Endothelial cell of umbilical vein (primary cell): Measurements from ENCODE around the gene METTL26. TPM values are rescaled to one million over a fixed set of nuclear protein-coding genes. Genes with fewer than 3 reads are reported as not detected.

Experiments used
- BruUV-seq: library from RNA; stranded (reverse); fragments of 400-500 nt; replicated peaks from 2 replicates; lab custom pipeline; 2021; lab: Mats Ljungman, UMichigan
- CTCF ChIA-PET: fragments of 300-600, 350-600 bp; sonication (Branson Sonifier 250); formaldehyde crosslinking; loops from one replicate; lab custom pipeline; 2021; ENCODE audit warnings: antibody characterized with exemption, inconsistent platforms; lab: Charles Lee
- POLR2A ChIA-PET: fragments of 300-600, 350-600 bp; sonication (Branson Sonifier 250); formaldehyde crosslinking; loops from one replicate; lab custom pipeline; 2021; ENCODE audit warnings: antibody characterized with exemption, inconsistent platforms; lab: Charles Lee
- DNase-seq: peaks from one replicate; pipeline ENCODE4 v3.0.0-alpha.2; 2011; ENCODE audit warnings: low read depth, low spot score
- FAIRE-seq: peaks from 2 replicates; lab custom pipeline; 2011; peaks lifted over from hg19 to GRCh38; lab: Jason Lieb, UNC
- H2AFZ ChIP-seq: 2 replicates; pipeline ENCODE4 v1.6.0; 2012; ENCODE audit warnings: low read depth, low read length, control low read depth, inconsistent platforms
- H3K27ac ChIP-seq: 2 replicates; pipeline ENCODE4 v1.5.1; 2011; ENCODE audit warnings: low read depth, mild to moderate bottlenecking, control low read depth, low read length, moderate library complexity; ENCODE audit not compliant: insufficient read depth
- H3K27me3 ChIP-seq, 2 experiments: 2 replicates each; pipeline versions ENCODE4 v1.6.0 to v1.6.1; 2011; ENCODE audit warnings: low read length in 2 of 2, mixed read lengths in 1 of 2; ENCODE audit not compliant: control insufficient read depth in 2 of 2, insufficient read depth in 2 of 2
- H3K36me3 ChIP-seq, 2 experiments: 2 replicates in 1 of 2; 3 replicates in 1 of 2; pipeline ENCODE4 v1.5.1; 2011; ENCODE audit warnings: low read length in 2 of 2, mild to moderate bottlenecking in 1 of 2, moderate library complexity in 1 of 2; ENCODE audit not compliant: control insufficient read depth in 2 of 2, insufficient read depth in 2 of 2; ENCODE audit errors: extremely low read depth in 1 of 2
- H3K4me1 ChIP-seq: 3 replicates; pipeline ENCODE4 v1.5.1; 2011; ENCODE audit warnings: mild to moderate bottlenecking, low read length; ENCODE audit not compliant: control insufficient read depth, insufficient read depth; ENCODE audit errors: extremely low read depth
- H3K4me2 ChIP-seq: 2 replicates; pipeline ENCODE4 v1.6.1; 2011; ENCODE audit warnings: low read length, control low read depth, mixed read lengths; ENCODE audit not compliant: insufficient read depth
- H3K4me3 ChIP-seq, 3 experiments: fragments of 200-600 bp in 1 of 3; sonication (generic), shearing (Covaris generic) in 1 of 3; replicated peaks in 1 of 3; 2 replicates each; pipeline ENCODE4 v1.5.1; 2011 to 2016; ENCODE audit warnings: control low read depth in 3 of 3, low read length in 3 of 3, mild to moderate bottlenecking in 2 of 3, inconsistent platforms in 1 of 3, low read depth in 1 of 3, moderate library complexity in 1 of 3; ENCODE audit not compliant: insufficient read depth in 1 of 3
- H3K79me2 ChIP-seq: 2 replicates; pipeline ENCODE4 v1.6.0; 2012; ENCODE audit warnings: low read length, inconsistent platforms; ENCODE audit not compliant: control insufficient read depth, insufficient read depth
- H3K9ac ChIP-seq: replicated peaks from 2 replicates; pipeline ENCODE3; 2011; ENCODE audit warnings: low read length, control low read depth; ENCODE audit not compliant: insufficient read depth; ENCODE audit errors: extremely low read depth
- H3K9me1 ChIP-seq: replicated peaks from 3 replicates; pipeline ENCODE4 v1.6.0; 2011; ENCODE audit warnings: mild to moderate bottlenecking, low read length; ENCODE audit not compliant: control insufficient read depth, insufficient read depth; ENCODE audit errors: extremely low read depth
- H3K9me3 ChIP-seq: replicated peaks from 2 replicates; pipeline ENCODE4 v1.5.1; 2012; ENCODE audit warnings: low read length, inconsistent platforms; ENCODE audit not compliant: control insufficient read depth, insufficient read depth
- H4K20me1 ChIP-seq: replicated peaks from 2 replicates; pipeline ENCODE3; 2011; ENCODE audit warnings: mild to moderate bottlenecking, low read length; ENCODE audit not compliant: control insufficient read depth, insufficient read depth; ENCODE audit errors: extremely low read depth
- EZH2 ChIP-seq: IDR thresholded peaks from 2 replicates; pipeline ENCODE4 v1.6.1; 2012; ENCODE audit warnings: borderline replicate concordance, low read depth, mild to moderate bottlenecking, moderate library complexity, low read length, inconsistent platforms; ENCODE audit not compliant: severe bottlenecking
- FOS ChIP-seq: IDR thresholded peaks from 2 replicates; pipeline ENCODE4 v1.6.1; 2011; ENCODE audit warnings: mild to moderate bottlenecking, low read length, moderate library complexity, borderline replicate concordance; ENCODE audit not compliant: insufficient read depth
- GATA2 ChIP-seq: IDR thresholded peaks from 2 replicates; pipeline ENCODE4 v1.7.0; 2011; ENCODE audit warnings: low read depth, mild to moderate bottlenecking, moderate library complexity, mixed read lengths, low read length; ENCODE audit not compliant: insufficient read length, insufficient read depth
- JUN ChIP-seq: IDR thresholded peaks from 2 replicates; pipeline ENCODE4 v1.6.1; 2011; ENCODE audit warnings: borderline replicate concordance, low read depth; ENCODE audit not compliant: insufficient read length, insufficient read depth
- MYC ChIP-seq: IDR thresholded peaks from one replicate; pipeline ENCODE4 v1.6.1; 2011; ENCODE audit warnings: mild to moderate bottlenecking, low read depth, low read length
- POLR2A ChIP-seq: IDR thresholded peaks from 2 replicates; pipeline ENCODE4 v1.6.1; 2012; ENCODE audit warnings: low read depth, mild to moderate bottlenecking, control low read depth, low read length
- POLR2AphosphoS5 ChIP-seq: IDR thresholded peaks from 2 replicates; pipeline ENCODE4 v1.6.1; 2012; ENCODE audit warnings: low read depth, mild to moderate bottlenecking, control low read depth, low read length, moderate library complexity; ENCODE audit not compliant: insufficient read depth
- dilution Hi-C: fragments of 300-500 bp; cut with MboI; formaldehyde crosslinking; loops from one replicate; pipeline ENCODE4 v1.15.0; 2019; ENCODE audit warnings: low sequenced_read_pairs; ENCODE audit not compliant: extremely low pct_ligation_motif_present
- intact Hi-C: fragments of 100-400 bp; cut with micrococcal nuclease; formaldehyde crosslinking; loops from one replicate; pipeline ENCODE4 v1.10.0; 2022
- polyA plus RNA-seq, 4 experiments: library from polyadenylated mRNA; depleted of rRNA in 3 of 4; stranded (reverse) in 3 of 4; unstranded in 1 of 4; fragments of >200 nt; gene quantifications; 2 replicates each; pipeline versions ENCODE4 v1.2.1 to v1.2.3, GENCODE V29; 2011 to 2012; ENCODE audit warnings: missing spikeins in 1 of 4
- total RNA-seq: library from RNA; stranded (reverse); gene quantifications from 2 replicates; pipeline ENCODE4 v1.2.3, GENCODE V29; 2021
- TF ChIP-seq, protein P1 (sequence below): IDR thresholded peaks from 2 replicates; pipeline ENCODE4 v1.6.1; 2011; ENCODE audit not compliant: insufficient read depth, insufficient read length
- TF ChIP-seq, protein P2 (sequence below), 2 donors: IDR thresholded peaks; 1 replicate in 1 of 2; 2 replicates in 1 of 2; pipeline ENCODE4 v1.5.1; 2011; ENCODE audit warnings: low read length in 2 of 2, mild to moderate bottlenecking in 2 of 2, moderate library complexity in 2 of 2, control low read depth in 1 of 2, inconsistent platforms in 1 of 2, low read depth in 1 of 2; ENCODE audit not compliant: insufficient read depth in 1 of 2; ENCODE audit errors: extremely low read depth in 1 of 2

METTL26 gene
- total and polyA plus RNA-seq, 2 donors (not counting 3 experiments of a cell fraction or from before 2014, with no cell fraction given): 114 to 138 TPM

DNA sequence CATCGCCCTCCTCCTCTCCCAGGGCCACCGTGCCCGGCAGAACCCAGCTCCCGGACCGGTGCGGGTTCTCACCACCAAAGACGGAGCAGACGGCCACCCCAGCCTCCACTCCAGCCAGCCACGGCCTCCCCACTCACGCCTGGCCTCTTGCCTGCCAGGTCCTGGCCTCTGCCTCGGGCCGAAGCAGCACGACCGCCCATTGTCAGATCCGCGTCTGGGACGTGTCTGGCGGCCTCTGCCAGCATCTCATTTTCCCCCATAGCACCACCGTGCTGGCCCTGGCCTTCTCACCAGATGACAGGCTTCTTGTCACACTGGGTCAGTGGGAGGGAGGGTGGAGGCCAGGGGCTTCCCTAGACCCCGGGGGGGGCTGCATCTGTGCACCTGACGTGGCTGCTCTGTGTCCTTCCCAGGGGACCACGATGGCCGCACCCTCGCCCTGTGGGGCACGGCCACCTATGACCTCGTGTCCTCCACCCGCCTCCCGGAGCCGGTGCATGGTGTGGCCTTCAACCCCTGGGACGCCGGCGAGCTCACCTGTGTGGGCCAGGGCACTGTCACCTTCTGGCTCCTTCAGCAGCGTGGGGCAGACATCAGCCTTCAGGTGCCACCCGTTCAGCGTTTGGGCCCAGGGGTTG is 25.2 kb upstream of the METTL26 start:
- intact Hi-C loops: no loop called here
- dilution Hi-C loops: no loop called here
- no peaks in the 10 kb centered on the region for H3K4me1 ChIP-seq
- peaks cover 0 to 3% of the 10 kb centered on the region in 2 experiments for H3K36me3 ChIP-seq
- H3K4me2 ChIP-seq: no peak overlapping the region
- H3K27ac ChIP-seq: no peak overlapping the region
- POLR2A ChIA-PET: interaction anchor here (0.7 kb wide), 1 partner anchor 13 kb away, joined by 3 read pairs; no protein-coding TSS in a partner anchor
- TF ChIP-seq FOS: no peak
- no peak for TF ChIP-seq GATA2
- no peak for TF ChIP-seq POLR2A
- TF ChIP-seq POLR2AphosphoS5: no peak
- TF ChIP-seq, protein P1, sequence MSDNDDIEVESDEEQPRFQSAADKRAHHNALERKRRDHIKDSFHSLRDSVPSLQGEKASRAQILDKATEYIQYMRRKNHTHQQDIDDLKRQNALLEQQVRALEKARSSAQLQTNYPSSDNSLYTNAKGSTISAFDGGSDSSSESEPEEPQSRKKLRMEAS: no peak
- TF ChIP-seq MYC: no peak
- TF ChIP-seq, protein P2, sequence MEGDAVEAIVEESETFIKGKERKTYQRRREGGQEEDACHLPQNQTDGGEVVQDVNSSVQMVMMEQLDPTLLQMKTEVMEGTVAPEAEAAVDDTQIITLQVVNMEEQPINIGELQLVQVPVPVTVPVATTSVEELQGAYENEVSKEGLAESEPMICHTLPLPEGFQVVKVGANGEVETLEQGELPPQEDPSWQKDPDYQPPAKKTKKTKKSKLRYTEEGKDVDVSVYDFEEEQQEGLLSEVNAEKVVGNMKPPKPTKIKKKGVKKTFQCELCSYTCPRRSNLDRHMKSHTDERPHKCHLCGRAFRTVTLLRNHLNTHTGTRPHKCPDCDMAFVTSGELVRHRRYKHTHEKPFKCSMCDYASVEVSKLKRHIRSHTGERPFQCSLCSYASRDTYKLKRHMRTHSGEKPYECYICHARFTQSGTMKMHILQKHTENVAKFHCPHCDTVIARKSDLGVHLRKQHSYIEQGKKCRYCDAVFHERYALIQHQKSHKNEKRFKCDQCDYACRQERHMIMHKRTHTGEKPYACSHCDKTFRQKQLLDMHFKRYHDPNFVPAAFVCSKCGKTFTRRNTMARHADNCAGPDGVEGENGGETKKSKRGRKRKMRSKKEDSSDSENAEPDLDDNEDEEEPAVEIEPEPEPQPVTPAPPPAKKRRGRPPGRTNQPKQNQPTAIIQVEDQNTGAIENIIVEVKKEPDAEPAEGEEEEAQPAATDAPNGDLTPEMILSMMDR (IDR thresholded peaks at IDR 0.05; ENCODE audit: extremely low read depth in 1 of 2, insufficient read depth in 1 of 2, low read depth in 1 of 2, low read length in 2 of 2): no peak
- TF ChIP-seq JUN: no peak
- no peak for TF ChIP-seq EZH2
- CTCF ChIA-PET: interaction anchor here (0.7 to 1.9 kb wide), 10 partner anchors 10 to 135 kb away, joined by 3 to 16 read pairs (median 3); partner anchors contain the start of genes METTL26 and WDR90
- no peak overlapping the region for H3K9ac ChIP-seq
- H3K27me3 ChIP-seq: no peaks in the 10 kb centered on the region
- no peak overlapping the region for H2AFZ ChIP-seq
- H4K20me1 ChIP-seq: no peaks in the 10 kb centered on the region
- no peaks in the 10 kb centered on the region for H3K79me2 ChIP-seq
- BruUV-seq: no TSS peak
- H3K9me3 ChIP-seq: no peaks in the 10 kb centered on the region
- H3K4me3 ChIP-seq: no peak overlapping the region
- DNase-seq (no peak), FAIRE-seq (no peak)
- H3K9me1 ChIP-seq: no peaks in the 10 kb centered on the region
